ENCODE measurements around the gene SPTAN1.
"Not testable (repeated sequence)": the region's sequence is repeated elsewhere in the genome, so short reads cannot be mapped to it uniquely, and the experiment has no call there.

The SPTAN1 gene

GRCh38 chr9:128580731-128581130 lies 28.3 kb downstream of the SPTAN1 start:
- Histone ChIP-seq H3K4me3 (ENCODE audit: low read depth in 1 of 2, low read length in 1 of 2) (no peak overlapping the region), H3K4me1 (ENCODE audit: control insufficient read depth in 1 of 2, insufficient read depth in 1 of 2, low read depth in 1 of 2, low read length in 1 of 2) (no peaks in the 10 kb centered on the region), H3K27me3 (no peaks in the 10 kb centered on the region), H3K36me3 (peaks cover 99% of the 10 kb centered on the region), H3K27ac (no peak overlapping the region), H3K9me3 (no peaks in the 10 kb centered on the region)
- TF ChIP-seq, protein P1, sequence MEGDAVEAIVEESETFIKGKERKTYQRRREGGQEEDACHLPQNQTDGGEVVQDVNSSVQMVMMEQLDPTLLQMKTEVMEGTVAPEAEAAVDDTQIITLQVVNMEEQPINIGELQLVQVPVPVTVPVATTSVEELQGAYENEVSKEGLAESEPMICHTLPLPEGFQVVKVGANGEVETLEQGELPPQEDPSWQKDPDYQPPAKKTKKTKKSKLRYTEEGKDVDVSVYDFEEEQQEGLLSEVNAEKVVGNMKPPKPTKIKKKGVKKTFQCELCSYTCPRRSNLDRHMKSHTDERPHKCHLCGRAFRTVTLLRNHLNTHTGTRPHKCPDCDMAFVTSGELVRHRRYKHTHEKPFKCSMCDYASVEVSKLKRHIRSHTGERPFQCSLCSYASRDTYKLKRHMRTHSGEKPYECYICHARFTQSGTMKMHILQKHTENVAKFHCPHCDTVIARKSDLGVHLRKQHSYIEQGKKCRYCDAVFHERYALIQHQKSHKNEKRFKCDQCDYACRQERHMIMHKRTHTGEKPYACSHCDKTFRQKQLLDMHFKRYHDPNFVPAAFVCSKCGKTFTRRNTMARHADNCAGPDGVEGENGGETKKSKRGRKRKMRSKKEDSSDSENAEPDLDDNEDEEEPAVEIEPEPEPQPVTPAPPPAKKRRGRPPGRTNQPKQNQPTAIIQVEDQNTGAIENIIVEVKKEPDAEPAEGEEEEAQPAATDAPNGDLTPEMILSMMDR (IDR thresholded peaks at IDR 0.05), result no peak

DNA sequence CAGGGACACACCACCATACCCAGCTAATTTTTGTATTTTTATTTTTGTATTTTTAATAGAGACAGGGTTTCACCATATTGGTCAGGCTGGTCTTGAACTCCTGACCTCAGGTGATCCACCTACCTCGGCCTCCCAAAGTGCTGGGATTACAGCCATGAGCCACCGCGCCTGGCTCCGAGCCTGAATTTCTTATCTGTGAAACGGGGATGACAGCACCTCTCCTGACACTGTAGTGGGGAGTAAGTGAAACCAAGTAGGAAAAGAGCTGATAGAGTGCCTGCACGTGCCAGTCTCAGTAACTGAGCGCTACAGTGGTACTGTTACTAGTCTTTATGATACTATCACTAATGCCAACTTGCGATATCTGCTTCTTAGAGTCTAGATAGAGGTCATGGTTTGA lies 32.8 kb downstream of the SPTAN1 start:
- not testable (repeated sequence) for H3K4me3 ChIP-seq (ENCODE audit: low read depth in 1 of 2, low read length in 1 of 2); H3K27me3 ChIP-seq; H3K27ac ChIP-seq; H3K4me1 ChIP-seq (ENCODE audit: control insufficient read depth in 1 of 2, insufficient read depth in 1 of 2, low read depth in 1 of 2, low read length in 1 of 2); H3K9me3 ChIP-seq
- peaks cover 99% of the 10 kb centered on the region for H3K36me3 ChIP-seq

- H3K27me3 ChIP-seq; H3K27ac ChIP-seq; H3K4me1 ChIP-seq (ENCODE audit: control insufficient read depth in 1 of 2, insufficient read depth in 1 of 2, low read depth in 1 of 2, low read length in 1 of 2); H3K4me3 ChIP-seq (ENCODE audit: low read depth in 1 of 2, low read length in 1 of 2); H3K9me3 ChIP-seq: not testable (repeated sequence)
- peaks cover 99% of the 10 kb centered on the region for H3K36me3 ChIP-seq
Observed at GRCh38 chr9:128586934-128587333, 34.5 kb downstream of the SPTAN1 start.

- Histone ChIP-seq H3K4me3 (ENCODE audit: low read depth in 1 of 2, low read length in 1 of 2) (no peak overlapping the region), H3K27ac (no peak overlapping the region), H3K27me3 (no peaks in the 10 kb centered on the region), H3K36me3 (peaks cover 99% of the 10 kb centered on the region), H3K9me3 (no peaks in the 10 kb centered on the region), H3K4me1 (ENCODE audit: control insufficient read depth in 1 of 2, insufficient read depth in 1 of 2, low read depth in 1 of 2, low read length in 1 of 2) (no peaks in the 10 kb centered on the region)
- TF ChIP-seq, protein P1 (IDR thresholded peaks at IDR 0.05), result no peak
Observed at GRCh38 chr9:128587453-128587852, 35.1 kb downstream of the SPTAN1 start.

- Histone ChIP-seq H3K27me3 (no peaks in the 10 kb centered on the region), H3K27ac (no peak overlapping the region), H3K9me3 (no peaks in the 10 kb centered on the region), H3K4me1 (ENCODE audit: control insufficient read depth in 1 of 2, insufficient read depth in 1 of 2, low read depth in 1 of 2, low read length in 1 of 2) (no peaks in the 10 kb centered on the region), H3K36me3 (peaks cover 99% of the 10 kb centered on the region), H3K4me3 (ENCODE audit: low read depth in 1 of 2, low read length in 1 of 2) (no peak overlapping the region)
- TF ChIP-seq, protein P1 (IDR thresholded peaks at IDR 0.05), result no peak
Observed at GRCh38 chr9:128588581-128589233, 36.3 kb downstream of the SPTAN1 start.

DNA sequence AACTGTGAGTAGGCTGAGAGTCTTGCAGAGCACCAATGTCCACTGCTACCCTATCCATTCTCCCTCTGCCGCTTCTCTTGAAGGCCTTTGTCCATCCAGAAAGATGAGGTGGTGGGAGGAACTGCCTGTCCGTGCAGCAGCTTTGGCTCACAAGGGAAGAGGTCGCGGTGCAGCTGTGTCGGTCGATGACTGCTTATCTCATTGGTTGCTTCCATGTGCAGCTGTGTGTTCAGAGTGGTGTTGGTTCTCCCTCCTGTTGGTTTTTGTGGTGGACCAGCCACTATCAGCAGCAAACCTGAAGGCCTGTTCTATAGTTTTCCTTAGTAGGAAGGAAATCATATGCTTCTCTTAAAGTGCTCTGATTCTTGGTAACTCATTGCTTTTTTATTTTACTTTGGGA lies 40.7 kb downstream of the SPTAN1 start:
- H3K9me3 ChIP-seq, result no peaks in the 10 kb centered on the region
- H3K27ac ChIP-seq, result no peak overlapping the region
- TF ChIP-seq, protein P1 (IDR thresholded peaks at IDR 0.05), result no peak
- H3K4me1 ChIP-seq (ENCODE audit: control insufficient read depth in 1 of 2, insufficient read depth in 1 of 2, low read depth in 1 of 2, low read length in 1 of 2), result peaks cover 0 to 3% of the 10 kb centered on the region in 2 experiments
- H3K4me3 ChIP-seq (ENCODE audit: low read depth in 1 of 2, low read length in 1 of 2), result no peak overlapping the region
- no peaks in the 10 kb centered on the region for H3K27me3 ChIP-seq
- H3K36me3 ChIP-seq, result peaks cover 88% of the 10 kb centered on the region

Data from neutrophil (primary cell).